KOPT-K1 (cell line): ENCODE measurements around the gene GPANK1.
"Not testable (repeated sequence)": the region's sequence is repeated elsewhere in the genome, so short reads cannot be mapped to it uniquely, and the experiment has no call there.

ENCODE experiments used
- H3K27ac ChIP-seq: fragments of 200-600 bp; sonication (generic); 2 replicates; pipeline ENCODE4 v1.5.1; 2016; ENCODE audit warnings: antibody characterized with exemption, mild to moderate bottlenecking, low read depth, low read length; ENCODE audit not compliant: poor library complexity, severe bottlenecking
- H3K36me3 ChIP-seq: fragments of 200-600 bp; sonication (generic); 2 replicates; pipeline ENCODE4 v1.5.1; 2017; ENCODE audit warnings: antibody characterized with exemption, mild to moderate bottlenecking, low read length, moderate library complexity; ENCODE audit not compliant: insufficient read depth
- H3K9me3 ChIP-seq: fragments of 200-600 bp; sonication (generic); 2 replicates; pipeline ENCODE4 v1.5.1; 2017; ENCODE audit warnings: antibody characterized with exemption, low read length, mild to moderate bottlenecking; ENCODE audit not compliant: insufficient read depth, poor library complexity, severe bottlenecking

Gene GPANK1

GRCh38 chr6:31664790-31665500 is at the start of gene GPANK1:
GPANK1 (minus strand) TSS chr6:31664997; CDS start chr6:31664478, 519 bp downstream.
- Histone ChIP-seq H3K9me3 (no peaks in the 10 kb centered on the region), H3K27ac (peak within 1 kb of the TSS; percentile 96), H3K36me3 (peaks cover 64% of the 10 kb centered on the region)

DNA sequence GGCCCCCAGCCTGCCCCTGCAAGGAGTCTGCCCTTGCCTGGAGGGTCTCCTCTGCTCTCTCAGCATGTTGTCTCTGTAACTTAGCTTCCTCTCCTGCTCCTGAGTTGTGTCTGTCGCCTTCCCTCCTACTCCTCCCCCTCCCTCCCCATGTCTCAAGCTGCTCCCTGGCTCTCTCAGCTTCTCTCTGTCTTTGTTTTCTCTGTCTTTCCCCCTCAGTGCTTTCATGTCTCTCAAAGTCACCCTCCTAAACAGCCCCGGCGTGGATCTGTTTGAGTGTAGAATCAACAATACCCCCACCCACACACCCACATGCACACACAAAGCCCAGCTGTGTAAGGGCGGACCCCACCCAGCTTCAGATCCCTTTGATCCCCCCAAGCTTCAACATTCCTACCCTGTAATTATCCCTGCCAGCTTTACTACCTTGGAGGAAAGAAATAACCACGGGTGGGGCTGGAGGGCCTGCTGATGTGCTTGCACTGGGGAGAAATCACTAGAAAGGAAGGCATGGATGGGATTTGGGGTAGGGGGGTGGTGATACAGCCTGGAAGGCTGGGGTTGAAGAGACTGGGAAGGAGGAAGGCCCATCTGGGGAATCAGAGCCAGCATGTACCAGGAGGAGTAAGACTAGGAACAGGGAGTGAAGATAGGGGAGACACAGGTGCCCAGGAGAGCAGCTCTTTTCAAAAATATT is 49.3 kb upstream of the GPANK1 start:
- Histone ChIP-seq H3K9me3 (no peaks in the 10 kb centered on the region), H3K27ac (peak overlapping the region; percentile 11), H3K36me3 (no peaks in the 10 kb centered on the region)

DNA sequence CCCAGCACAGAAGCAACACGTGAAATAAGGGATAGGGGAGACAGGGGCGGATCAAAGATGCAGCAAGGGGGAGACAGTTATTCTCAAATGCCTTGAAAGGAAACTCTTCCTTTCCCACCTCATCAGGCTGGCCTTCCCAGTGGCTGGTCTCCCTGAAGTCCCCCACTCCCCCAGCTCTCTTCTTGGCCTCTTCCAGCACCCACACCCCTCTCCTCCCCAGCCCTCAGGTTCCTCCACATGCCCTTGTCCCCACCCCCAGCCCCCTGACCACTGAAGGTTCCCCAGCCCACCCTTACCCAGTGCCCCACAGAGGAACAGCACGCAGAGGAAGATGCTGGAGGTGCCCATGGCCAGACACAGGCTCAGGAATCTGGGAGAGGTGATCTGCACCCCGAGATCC is 48.7 kb upstream of the GPANK1 start:
- Histone ChIP-seq H3K27ac (peak overlapping the region; percentile 11), H3K9me3 (no peaks in the 10 kb centered on the region), H3K36me3 (no peaks in the 10 kb centered on the region)

DNA sequence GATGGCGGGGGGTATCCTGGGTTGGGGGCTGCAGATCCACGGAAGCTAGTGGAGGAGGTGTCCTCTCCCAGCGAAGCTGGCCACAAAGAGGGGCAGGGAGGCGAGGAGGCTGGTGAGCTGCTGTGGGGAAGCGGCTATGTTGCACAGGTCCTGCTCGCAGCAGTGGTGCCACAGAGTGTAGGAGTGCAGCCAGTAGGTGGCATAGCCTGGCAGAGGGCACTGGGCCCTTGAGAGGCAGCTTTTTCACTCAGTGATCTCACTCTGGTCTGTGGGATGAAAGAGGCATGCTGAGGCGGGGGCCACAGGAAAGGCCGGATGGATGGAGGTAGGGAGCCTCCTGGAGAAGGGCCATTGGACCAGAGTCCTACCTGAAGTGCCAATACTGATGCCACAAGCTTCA is 47.5 kb upstream of the GPANK1 start:
- H3K9me3 ChIP-seq, result no peaks in the 10 kb centered on the region
- no peak overlapping the region for H3K27ac ChIP-seq
- H3K36me3 ChIP-seq, result no peaks in the 10 kb centered on the region

DNA sequence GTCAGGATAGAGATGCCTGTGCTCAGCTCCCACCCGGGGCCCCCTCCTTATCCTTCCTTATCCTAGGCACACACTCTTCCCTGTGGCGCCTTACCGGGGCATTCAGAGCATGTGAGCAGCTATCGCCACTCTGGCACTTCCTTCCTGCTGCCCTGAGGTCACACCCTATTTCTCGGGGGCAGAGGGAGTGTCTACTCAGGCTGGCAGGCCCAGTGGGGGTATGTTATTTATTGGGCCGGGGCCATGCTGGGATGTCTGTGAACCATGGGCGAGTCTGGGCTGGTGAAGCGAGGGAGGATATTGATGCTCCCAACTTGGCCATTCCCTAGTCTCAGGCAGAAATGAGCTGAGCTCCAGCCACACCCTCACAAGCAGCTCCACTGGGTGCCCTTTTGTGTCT is 46.4 kb upstream of the GPANK1 start:
- no peaks in the 10 kb centered on the region for H3K36me3 ChIP-seq
- no peak overlapping the region for H3K27ac ChIP-seq
- no peaks in the 10 kb centered on the region for H3K9me3 ChIP-seq

- Histone ChIP-seq H3K27ac (no peak overlapping the region), H3K36me3 (no peaks in the 10 kb centered on the region), H3K9me3 (no peaks in the 10 kb centered on the region)
Measured at GRCh38 chr6:31710523-31711219, 45.9 kb upstream of the GPANK1 start.

GRCh38 chr6:31709157-31709556 is 44.4 kb upstream of the GPANK1 start:
- not testable (repeated sequence) for H3K27ac ChIP-seq, H3K9me3 ChIP-seq, H3K36me3 ChIP-seq

DNA sequence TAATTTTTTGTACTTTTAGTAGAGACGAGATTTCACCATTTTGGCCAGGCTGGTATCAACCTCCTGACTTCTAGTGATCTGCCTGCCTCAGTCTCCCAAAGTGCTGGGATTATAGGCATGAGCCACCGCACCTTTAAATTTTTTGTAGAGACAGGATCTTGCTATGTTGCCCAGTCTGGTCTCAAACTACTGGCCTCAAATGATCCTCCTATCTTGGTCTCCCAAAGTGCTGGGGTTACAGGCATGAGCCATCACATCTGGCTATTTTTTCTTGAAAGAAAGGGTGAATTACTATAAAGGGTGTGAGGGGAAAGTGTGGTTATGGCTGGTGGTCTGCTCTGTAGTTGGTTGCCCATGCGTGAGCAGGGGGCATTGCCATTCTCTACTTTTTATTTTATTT is 43.4 kb upstream of the GPANK1 start:
- Histone ChIP-seq H3K36me3 (no peaks in the 10 kb centered on the region), H3K27ac (no peak overlapping the region), H3K9me3 (no peaks in the 10 kb centered on the region)

DNA sequence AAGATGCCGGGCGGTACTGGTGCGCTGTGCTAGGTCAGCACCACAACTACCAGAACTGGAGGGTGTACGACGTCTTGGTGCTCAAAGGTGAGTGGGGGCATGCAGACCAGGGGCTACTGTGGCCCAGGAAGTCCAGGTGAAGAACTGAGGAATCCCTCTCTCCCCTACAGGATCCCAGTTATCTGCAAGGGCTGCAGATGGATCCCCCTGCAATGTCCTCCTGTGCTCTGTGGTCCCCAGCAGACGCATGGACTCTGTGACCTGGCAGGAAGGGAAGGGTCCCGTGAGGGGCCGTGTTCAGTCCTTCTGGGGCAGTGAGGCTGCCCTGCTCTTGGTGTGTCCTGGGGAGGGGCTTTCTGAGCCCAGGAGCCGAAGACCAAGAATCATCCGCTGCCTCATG is 42.9 kb upstream of the GPANK1 start:
- Histone ChIP-seq H3K27ac (no peak overlapping the region), H3K9me3 (no peaks in the 10 kb centered on the region), H3K36me3 (no peaks in the 10 kb centered on the region)

GRCh38 chr6:31706599-31706998 is 41.8 kb upstream of the GPANK1 start, which contains the start of gene LY6G6F:
LY6G6F (plus strand) TSS chr6:31706866; CDS start chr6:31706907, 41 bp downstream.
- Histone ChIP-seq H3K9me3 (no peaks in the 10 kb centered on the region), H3K36me3 (no peaks in the 10 kb centered on the region), H3K27ac (no peak within 1 kb of the TSS)

DNA sequence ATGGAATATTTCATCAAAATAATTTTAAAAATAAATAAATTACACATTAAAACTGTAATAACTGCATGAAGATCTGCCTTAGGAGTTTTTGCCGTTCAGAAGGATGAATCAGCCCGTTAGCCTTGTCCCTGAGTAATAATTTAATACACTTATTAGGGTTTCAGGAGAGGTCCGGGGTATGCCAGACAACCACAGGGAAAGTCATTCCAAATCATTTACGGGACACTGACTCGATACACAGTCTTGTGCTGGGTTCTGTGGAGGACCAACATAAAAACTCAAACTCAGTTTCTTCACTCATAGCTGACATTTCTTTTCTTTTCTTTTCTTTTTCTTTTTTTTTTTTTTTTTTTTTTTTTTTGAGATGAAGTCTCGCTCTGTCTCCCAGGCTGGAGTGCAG is 41.1 kb upstream of the GPANK1 start:
- H3K9me3 ChIP-seq, result no peaks in the 10 kb centered on the region
- H3K36me3 ChIP-seq, result peaks cover 3% of the 10 kb centered on the region
- H3K27ac ChIP-seq, result no peak overlapping the region

DNA sequence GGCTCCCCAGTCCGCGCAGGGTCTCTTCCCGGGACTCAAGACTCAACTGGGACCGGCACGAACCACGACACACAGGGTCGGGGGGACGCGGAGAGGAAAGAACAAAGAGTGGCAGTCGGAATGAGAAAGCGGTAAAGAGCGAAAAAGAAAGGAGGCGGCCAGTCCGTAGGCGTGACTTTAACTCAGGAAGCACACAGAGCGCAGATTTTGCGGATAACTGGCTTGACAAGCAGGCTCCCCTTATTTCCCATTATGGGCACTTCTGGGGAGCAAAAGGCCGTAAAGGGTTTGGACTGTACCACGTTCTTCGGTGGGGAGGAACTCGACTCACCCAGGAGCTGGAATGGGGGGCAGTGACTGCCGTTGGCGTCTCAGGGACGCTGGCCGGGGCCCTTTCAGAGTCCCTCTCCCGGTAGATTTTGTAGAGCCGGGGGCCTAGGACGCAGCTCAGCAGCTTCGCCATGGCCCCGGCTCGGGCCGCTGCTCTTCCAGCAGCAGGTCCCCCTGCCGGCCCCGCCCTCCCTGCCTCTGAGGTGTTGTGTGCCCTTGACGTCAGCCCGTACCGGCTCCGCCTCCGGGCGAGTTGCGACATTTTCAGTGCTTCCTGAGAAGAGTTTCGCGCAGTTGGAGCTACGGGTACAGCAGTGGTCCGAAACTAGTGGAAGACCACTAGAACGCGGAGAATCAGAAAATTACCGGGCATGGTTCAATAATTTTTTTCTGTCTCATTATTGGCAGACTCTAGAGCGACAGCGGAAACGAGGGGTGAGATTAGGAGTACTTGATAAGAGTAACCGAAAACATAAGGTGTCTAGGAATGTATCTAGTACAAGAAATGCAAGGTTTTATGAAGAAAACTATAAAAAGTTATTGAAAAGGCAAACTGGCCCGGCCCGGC is 38.3 kb upstream of the GPANK1 start, which contains the start of gene ABHD16A:
Gene ABHD16A (minus strand): TSS at position 506 of the 898 bp plus-strand sequence. CDS start 43 bp downstream, at position 463.
- H3K36me3 ChIP-seq, result peaks cover 21% of the 10 kb centered on the region
- H3K27ac ChIP-seq, result peak within 1 kb of the TSS; percentile 88
- H3K9me3 ChIP-seq, result no peaks in the 10 kb centered on the region

DNA sequence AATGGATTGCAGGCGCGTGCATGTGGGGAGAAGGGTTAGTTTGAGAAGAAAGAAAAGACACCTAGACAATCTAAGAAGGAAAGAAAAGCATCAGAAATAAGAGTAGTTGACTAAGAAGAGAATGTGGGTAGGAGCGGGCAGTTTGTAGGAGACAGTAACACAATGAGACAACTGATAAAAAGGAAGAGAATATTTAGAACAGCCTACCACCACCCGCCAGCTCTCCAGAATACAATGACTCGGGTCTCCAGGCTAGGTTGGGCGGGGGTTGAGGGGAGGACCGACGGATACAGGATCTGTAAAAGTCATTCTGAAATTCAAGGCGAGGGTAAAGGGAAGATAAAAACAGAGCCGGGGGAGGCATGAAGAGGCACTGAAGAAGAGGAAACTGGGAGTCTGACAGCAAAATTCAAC is 37.6 kb upstream of the GPANK1 start:
- H3K9me3 ChIP-seq, result no peaks in the 10 kb centered on the region
- H3K27ac ChIP-seq, result peak overlapping the region; percentile 88
- H3K36me3 ChIP-seq, result peaks cover 28% of the 10 kb centered on the region

DNA sequence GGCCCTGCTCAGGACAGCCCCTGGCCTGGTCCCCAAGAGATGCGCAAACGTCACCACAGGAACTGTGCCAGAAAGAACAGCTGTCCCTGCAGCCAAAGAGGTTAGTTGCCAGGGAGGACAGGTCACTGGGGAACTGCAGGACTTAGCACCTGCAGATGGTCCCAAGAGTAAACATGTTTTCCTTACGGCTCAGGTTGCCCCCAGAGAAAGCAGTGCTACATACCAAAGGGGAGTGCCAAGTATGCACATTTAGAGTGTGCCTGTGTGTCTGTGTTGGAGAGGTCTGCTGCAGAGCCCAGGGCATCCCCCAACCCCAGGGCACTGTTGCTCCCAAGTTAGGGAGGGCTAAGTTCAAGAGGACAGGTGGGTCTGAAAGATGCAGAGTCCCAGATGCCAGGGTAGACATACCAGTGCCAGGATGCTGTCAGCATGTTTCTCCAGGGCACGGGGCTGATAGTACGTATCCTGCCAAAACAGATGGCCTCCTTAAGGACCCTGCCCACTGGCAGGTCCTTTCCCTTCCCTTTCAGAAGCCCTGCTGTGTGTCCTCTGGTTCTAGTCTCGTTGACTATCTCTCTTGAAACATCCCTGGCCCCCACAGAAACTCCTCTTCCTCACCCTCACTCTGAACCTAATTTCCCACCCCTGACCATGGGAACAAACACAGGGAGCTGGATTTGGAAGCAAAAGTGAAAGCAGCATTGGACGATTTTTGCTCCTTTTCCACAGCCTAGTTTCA is 37.0 kb upstream of the GPANK1 start:
- Histone ChIP-seq H3K36me3 (peaks cover 34% of the 10 kb centered on the region), H3K27ac (peak overlapping the region; percentile 88), H3K9me3 (no peaks in the 10 kb centered on the region)
